ENCODE measurements around the gene CDON.

The CDON gene

GRCh38 chr11:126048197-126048596, 14.5 kb downstream of the CDON start:
- Histone ChIP-seq H3K9me3 (ENCODE audit: low read length) (no peaks in the 10 kb centered on the region), H3F3A (ENCODE audit: insufficient read depth, low read length) (no peaks in the 10 kb centered on the region), H3K9ac (ENCODE audit: low read length) (no peak overlapping the region), H3K4me3 (ENCODE audit: low read depth, low read length, poor library complexity, severe bottlenecking) (no peak overlapping the region), H3K79me2 (ENCODE audit: insufficient read depth, low read length) (no peaks in the 10 kb centered on the region), H4K20me1 (ENCODE audit: insufficient read depth, low read length) (no peaks in the 10 kb centered on the region), H3K4me1 (ENCODE audit: insufficient read depth, low read length, severe bottlenecking) (no peaks in the 10 kb centered on the region), H3K27me3 (ENCODE audit: insufficient read depth, low read length) (no peaks in the 10 kb centered on the region), H3K36me3 (ENCODE audit: insufficient read depth, low read length) (no peaks in the 10 kb centered on the region), H2AFZ (ENCODE audit: low read length) (no peak overlapping the region), H3K4me2 (ENCODE audit: low read length) (no peak overlapping the region), H3K9me2 (ENCODE audit: low read depth, low read length) (no peaks in the 10 kb centered on the region), H3K27ac (ENCODE audit: low read depth, low read length, poor library complexity, severe bottlenecking) (no peak overlapping the region)
- TF ChIP-seq CTCF (IDR thresholded peaks at IDR 0.05; ENCODE audit: low read length) = no peak
- TF ChIP-seq EZH2 (IDR thresholded peaks at IDR 0.05; ENCODE audit: borderline replicate concordance, low read length) = no peak

DNA sequence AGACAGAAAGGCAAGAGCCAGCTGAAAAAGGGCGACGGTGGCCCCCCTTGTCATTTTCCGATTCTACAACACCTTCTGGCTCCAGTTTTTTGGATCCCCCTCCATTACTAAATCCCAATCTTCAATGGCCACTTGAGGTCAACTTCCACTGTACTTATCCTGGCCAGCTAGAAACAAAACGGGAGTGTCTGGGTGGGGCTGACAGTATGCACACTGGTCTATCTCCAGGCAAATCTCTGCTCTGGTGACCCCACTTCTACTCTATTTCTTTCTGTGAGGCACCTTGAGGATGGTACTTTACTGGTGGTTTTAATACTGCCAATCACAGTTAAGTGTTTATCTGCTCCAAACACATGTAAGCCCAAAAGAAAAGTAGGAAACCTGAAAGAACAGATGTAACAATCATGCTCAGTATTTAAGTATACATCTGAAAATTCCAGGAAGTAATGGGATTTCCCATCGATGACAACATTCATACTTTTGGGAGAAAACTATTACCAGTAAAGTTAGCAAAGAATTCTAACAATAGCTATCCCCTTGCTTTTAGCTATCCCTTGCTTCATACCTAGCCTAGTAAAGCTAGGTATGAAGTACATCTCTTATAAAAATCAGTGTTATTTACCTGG, 16.0 kb downstream of the CDON start:
- H3K4me3 ChIP-seq (ENCODE audit: low read depth, low read length, poor library complexity, severe bottlenecking) = no peak overlapping the region
- H3K4me2 ChIP-seq (ENCODE audit: low read length) = no peak overlapping the region
- no peak for TF ChIP-seq EZH2 (IDR thresholded peaks at IDR 0.05; ENCODE audit: borderline replicate concordance, low read length)
- TF ChIP-seq CTCF (IDR thresholded peaks at IDR 0.05; ENCODE audit: low read length) = no peak
- H3F3A ChIP-seq (ENCODE audit: insufficient read depth, low read length) = no peaks in the 10 kb centered on the region
- H3K79me2 ChIP-seq (ENCODE audit: insufficient read depth, low read length) = no peaks in the 10 kb centered on the region
- no peaks in the 10 kb centered on the region for H3K9me3 ChIP-seq (ENCODE audit: low read length)
- H3K27me3 ChIP-seq (ENCODE audit: insufficient read depth, low read length) = no peaks in the 10 kb centered on the region
- no peak overlapping the region for H2AFZ ChIP-seq (ENCODE audit: low read length)
- no peaks in the 10 kb centered on the region for H3K36me3 ChIP-seq (ENCODE audit: insufficient read depth, low read length)
- H3K27ac ChIP-seq (ENCODE audit: low read depth, low read length, poor library complexity, severe bottlenecking) = no peak overlapping the region
- no peaks in the 10 kb centered on the region for H4K20me1 ChIP-seq (ENCODE audit: insufficient read depth, low read length)
- H3K9me2 ChIP-seq (ENCODE audit: low read depth, low read length) = no peaks in the 10 kb centered on the region
- no peak overlapping the region for H3K9ac ChIP-seq (ENCODE audit: low read length)
- no peaks in the 10 kb centered on the region for H3K4me1 ChIP-seq (ENCODE audit: insufficient read depth, low read length, severe bottlenecking)

DNA sequence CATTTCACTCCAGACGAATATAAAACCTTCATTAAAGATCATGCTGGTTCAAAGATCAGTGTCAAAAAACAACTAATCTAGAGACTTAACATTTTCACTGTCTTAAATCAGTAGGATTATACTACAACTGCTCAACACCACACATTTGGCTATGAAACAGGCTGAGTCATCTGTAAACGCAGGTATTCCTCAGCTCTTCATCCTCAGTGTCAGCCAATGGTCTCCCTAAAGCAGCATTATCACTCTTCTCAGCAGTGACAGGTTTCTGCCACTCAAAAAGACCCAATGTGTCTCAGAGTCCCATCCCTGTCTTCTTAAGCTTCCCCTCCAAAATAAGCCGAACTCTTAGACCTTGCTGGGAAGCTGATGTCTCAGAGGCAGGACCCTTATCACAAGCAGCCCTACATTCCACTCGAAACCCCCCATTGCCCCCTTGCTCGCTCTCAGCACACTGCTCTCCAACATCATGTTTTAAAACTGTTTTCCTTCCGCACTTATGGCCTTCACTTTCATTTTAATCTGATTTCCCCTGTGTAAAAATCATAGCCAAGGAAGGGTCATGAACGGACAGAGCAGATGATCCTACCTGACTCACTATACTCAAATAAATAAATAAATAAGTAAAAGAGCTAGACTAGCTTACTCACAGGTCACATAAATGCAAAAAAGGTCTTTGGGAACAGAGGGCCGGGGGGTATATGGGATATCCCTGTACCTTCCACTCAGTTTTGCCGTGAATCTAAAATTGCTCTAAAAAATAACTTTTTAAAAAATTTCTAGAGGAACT, 23.0 kb downstream of the CDON start:
- Histone ChIP-seq H3K27me3 (ENCODE audit: insufficient read depth, low read length) (no peaks in the 10 kb centered on the region), H3K4me3 (ENCODE audit: low read depth, low read length, poor library complexity, severe bottlenecking) (no peak overlapping the region), H2AFZ (ENCODE audit: low read length) (no peak overlapping the region), H3F3A (ENCODE audit: insufficient read depth, low read length) (no peaks in the 10 kb centered on the region), H3K36me3 (ENCODE audit: insufficient read depth, low read length) (no peaks in the 10 kb centered on the region), H3K27ac (ENCODE audit: low read depth, low read length, poor library complexity, severe bottlenecking) (no peak overlapping the region), H4K20me1 (ENCODE audit: insufficient read depth, low read length) (no peaks in the 10 kb centered on the region), H3K9me3 (ENCODE audit: low read length) (no peaks in the 10 kb centered on the region), H3K79me2 (ENCODE audit: insufficient read depth, low read length) (no peaks in the 10 kb centered on the region), H3K4me2 (ENCODE audit: low read length) (no peak overlapping the region), H3K9ac (ENCODE audit: low read length) (no peak overlapping the region), H3K9me2 (ENCODE audit: low read depth, low read length) (no peaks in the 10 kb centered on the region), H3K4me1 (ENCODE audit: insufficient read depth, low read length, severe bottlenecking) (no peaks in the 10 kb centered on the region)
- TF ChIP-seq CTCF (IDR thresholded peaks at IDR 0.05; ENCODE audit: low read length) (no peak), EZH2 (IDR thresholded peaks at IDR 0.05; ENCODE audit: borderline replicate concordance, low read length) (no peak)
